ENCODE data around the gene PLTP. TPM values are rescaled to one million over a fixed set of nuclear protein-coding genes. Genes with fewer than 3 reads are reported as not detected.
A peak's percentile ranks its signal among the peaks of the same experiment; 100 is the strongest.
"Not testable (repeated sequence)": the region's sequence is repeated elsewhere in the genome, so short reads cannot be mapped to it uniquely, and the experiment has no call there.

The PLTP gene
- total RNA-seq (2014; rRNA removed; shearing (Covaris generic)): 14.5 and 15.6 TPM in 2 replicates

- Histone ChIP-seq H3K36me3 (no peaks in the 10 kb centered on the region), H3K4me1 (peaks cover 8% of the 10 kb centered on the region), H3K27me3 (no peaks in the 10 kb centered on the region), H3K4me3 (peak within 1 kb of the TSS; percentile 58), H3K9me3 (replicated peaks) (no peaks in the 10 kb centered on the region), H3K27ac (peak within 1 kb of the TSS; percentile 19; the same call in 1 of the 2 replicates)
- DNase-seq: peak; percentile 82
Observed at GRCh38 chr20:45911486-45912343, at the start of gene PLTP. PLTP (minus strand) TSS chr20:45912155; CDS start chr20:45911452, 703 bp downstream.

GRCh38 chr20:45959956-45960630 is 48.1 kb upstream of the PLTP start:
- Histone ChIP-seq H3K27me3 (no peaks in the 10 kb centered on the region), H3K27ac (no peak overlapping the region), H3K4me3 (no peak overlapping the region), H3K36me3 (peaks cover 57% of the 10 kb centered on the region), H3K9me3 (replicated peaks) (no peaks in the 10 kb centered on the region), H3K4me1 (no peaks in the 10 kb centered on the region)
- no peak for DNase-seq

GRCh38 chr20:45959126-45959525 is 47.2 kb upstream of the PLTP start:
- DNase-seq: no peak
- no peaks in the 10 kb centered on the region for H3K4me1 ChIP-seq
- no peaks in the 10 kb centered on the region for H3K27me3 ChIP-seq
- no peak overlapping the region for H3K27ac ChIP-seq
- peaks cover 50% of the 10 kb centered on the region for H3K36me3 ChIP-seq
- H3K9me3 ChIP-seq (replicated peaks): no peaks in the 10 kb centered on the region
- H3K4me3 ChIP-seq: no peak overlapping the region

- DNase-seq: no peak
- H3K4me1 ChIP-seq: no peaks in the 10 kb centered on the region
- no peaks in the 10 kb centered on the region for H3K27me3 ChIP-seq
- H3K4me3 ChIP-seq: no peak overlapping the region
- no peaks in the 10 kb centered on the region for H3K9me3 ChIP-seq (replicated peaks)
- H3K27ac ChIP-seq: no peak overlapping the region
- H3K36me3 ChIP-seq: peaks cover 45% of the 10 kb centered on the region
Observed at GRCh38 chr20:45958593-45958992, 46.6 kb upstream of the PLTP start.

GRCh38 chr20:45957021-45957941 is 45.3 kb upstream of the PLTP start:
- peaks cover 51% of the 10 kb centered on the region for H3K36me3 ChIP-seq
- no peak for DNase-seq
- no peak overlapping the region for H3K4me3 ChIP-seq
- H3K27ac ChIP-seq: no peak overlapping the region
- no peaks in the 10 kb centered on the region for H3K9me3 ChIP-seq (replicated peaks)
- H3K27me3 ChIP-seq: no peaks in the 10 kb centered on the region
- H3K4me1 ChIP-seq: no peaks in the 10 kb centered on the region; the same call in 1 of the 2 replicates

- H3K4me1 ChIP-seq; H3K27me3 ChIP-seq; H3K4me3 ChIP-seq; H3K27ac ChIP-seq; DNase-seq; H3K9me3 ChIP-seq (replicated peaks): not testable (repeated sequence)
- peaks cover 55% of the 10 kb centered on the region for H3K36me3 ChIP-seq
Observed at GRCh38 chr20:45956326-45956725, 44.4 kb upstream of the PLTP start.

GRCh38 chr20:45953672-45954071 is 41.7 kb upstream of the PLTP start:
- Histone ChIP-seq H3K27ac (no peak overlapping the region), H3K9me3 (replicated peaks) (no peaks in the 10 kb centered on the region), H3K27me3 (no peaks in the 10 kb centered on the region), H3K4me3 (no peak overlapping the region), H3K4me1 (peaks cover 18% of the 10 kb centered on the region), H3K36me3 (peaks cover 50% of the 10 kb centered on the region)
- no peak for DNase-seq

- no peak overlapping the region for H3K27ac ChIP-seq
- DNase-seq: no peak
- no peaks in the 10 kb centered on the region for H3K9me3 ChIP-seq (replicated peaks)
- H3K4me3 ChIP-seq: no peak overlapping the region
- H3K27me3 ChIP-seq: no peaks in the 10 kb centered on the region
- peaks cover 20% of the 10 kb centered on the region for H3K4me1 ChIP-seq
- H3K36me3 ChIP-seq: peaks cover 51% of the 10 kb centered on the region
Observed at GRCh38 chr20:45952861-45953260, 40.9 kb upstream of the PLTP start.

GRCh38 chr20:45951925-45952834 is 40.2 kb upstream of the PLTP start:
- DNase-seq: no peak
- H3K9me3 ChIP-seq (replicated peaks): no peaks in the 10 kb centered on the region
- H3K4me3 ChIP-seq: no peak overlapping the region
- no peaks in the 10 kb centered on the region for H3K27me3 ChIP-seq
- H3K4me1 ChIP-seq: peaks cover 20% of the 10 kb centered on the region
- H3K36me3 ChIP-seq: peaks cover 53% of the 10 kb centered on the region
- H3K27ac ChIP-seq: peak overlapping the region; percentile 53

GRCh38 chr20:45950330-45950646 is 38.3 kb upstream of the PLTP start:
- Histone ChIP-seq H3K36me3 (peaks cover 63% of the 10 kb centered on the region), H3K9me3 (replicated peaks) (no peaks in the 10 kb centered on the region), H3K27ac (no peak overlapping the region), H3K27me3 (no peaks in the 10 kb centered on the region), H3K4me3 (no peak overlapping the region), H3K4me1 (peaks cover 20% of the 10 kb centered on the region)
- no peak for DNase-seq

GRCh38 chr20:45949542-45950329 is 37.8 kb upstream of the PLTP start:
- no peak overlapping the region for H3K27ac ChIP-seq
- H3K4me1 ChIP-seq: peaks cover 20% of the 10 kb centered on the region
- H3K4me3 ChIP-seq: no peak overlapping the region
- H3K36me3 ChIP-seq: peaks cover 68% of the 10 kb centered on the region
- H3K9me3 ChIP-seq (replicated peaks): no peaks in the 10 kb centered on the region
- no peak for DNase-seq
- H3K27me3 ChIP-seq: no peaks in the 10 kb centered on the region

GRCh38 chr20:45948742-45949541 is 37.0 kb upstream of the PLTP start:
- Histone ChIP-seq H3K27ac (peak overlapping the region; percentile 1; the same call in 1 of the 2 replicates), H3K4me1 (peaks cover 20% of the 10 kb centered on the region), H3K27me3 (no peaks in the 10 kb centered on the region), H3K9me3 (replicated peaks) (no peaks in the 10 kb centered on the region), H3K36me3 (peaks cover 74% of the 10 kb centered on the region), H3K4me3 (no peak overlapping the region)
- DNase-seq: peak; percentile 60 to 65
